Stimulated activated CD8-positive, alpha-beta memory T cell treated with anti-CD3 and anti-CD28 coated beads, Interleukin-7, amount 100 ng/mL, for 48 hours (primary cell): Measurements from ENCODE around the gene MAIP1.
A peak's percentile ranks its signal among the peaks of the same experiment; 100 is the strongest.

Experiments used
- DNase-seq, 2 donors: peaks; one replicate each; pipeline ENCODE4 v3.0.0-alpha.2; 2020; ENCODE audit warnings: low read depth in 1 of 2; ENCODE audit errors: extremely low read depth in 1 of 2

The MAIP1 gene

DNA sequence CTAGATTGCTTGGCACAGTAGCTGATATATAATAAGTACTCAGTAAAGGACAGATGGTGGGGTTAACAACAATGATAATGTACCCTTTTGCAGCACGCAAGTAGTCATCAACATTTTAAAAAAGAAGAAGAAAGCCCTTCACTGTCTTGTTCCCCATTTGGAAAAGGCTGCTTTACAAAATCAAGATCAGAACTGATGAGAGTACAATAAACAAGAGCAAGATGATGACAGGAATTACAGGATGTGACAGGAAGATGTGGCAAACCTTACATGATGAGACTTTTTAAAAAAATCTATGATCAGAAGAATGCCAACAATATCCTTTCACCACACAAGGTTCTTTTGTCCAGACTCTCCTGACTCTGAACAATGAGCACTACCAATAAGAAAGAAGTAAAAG, 9.2 kb upstream of the MAIP1 start:
- no peak for DNase-seq

GRCh38 chr2:199946836-199947235, 8.5 kb upstream of the MAIP1 start:
- no peak for DNase-seq

DNA sequence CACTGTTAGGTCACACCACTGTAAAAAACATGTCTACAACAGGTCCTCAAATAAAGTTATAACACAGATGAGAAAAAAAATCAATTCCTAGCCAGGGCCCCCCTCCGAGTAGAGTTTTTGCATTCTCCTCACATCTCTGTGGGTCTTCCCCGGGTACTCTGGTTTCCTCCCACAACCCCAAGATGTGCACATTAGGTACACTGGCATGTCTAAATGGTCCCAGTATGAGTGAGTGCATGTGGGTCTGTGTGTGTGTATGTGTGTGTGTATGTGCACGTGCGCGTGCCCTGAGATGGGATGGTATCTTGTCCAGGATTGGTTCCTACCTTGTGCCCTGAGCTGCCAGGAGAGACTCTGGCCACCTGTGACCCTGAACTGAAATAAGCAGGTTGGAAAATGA, 5.0 kb upstream of the MAIP1 start:
- no peak for DNase-seq

DNA sequence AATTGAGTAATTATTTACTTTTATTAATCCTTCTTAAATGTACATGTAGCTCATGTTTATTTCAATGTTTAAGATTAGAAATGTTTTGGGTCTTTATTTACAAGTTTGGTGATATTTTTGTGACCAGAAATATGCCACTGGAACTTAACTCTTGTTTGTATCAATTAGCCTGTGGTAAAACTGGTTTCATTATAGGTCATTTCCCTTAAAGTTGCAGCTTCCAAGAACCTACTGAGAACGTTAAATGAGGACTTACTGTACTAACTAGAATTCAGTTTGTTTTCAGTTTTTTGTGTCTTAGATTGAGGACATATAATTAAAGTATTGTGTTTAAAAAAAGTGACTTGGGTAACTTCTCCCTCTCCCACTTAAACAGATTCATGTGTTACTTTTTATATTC, 4.4 kb upstream of the MAIP1 start:
- no peak for DNase-seq

DNA sequence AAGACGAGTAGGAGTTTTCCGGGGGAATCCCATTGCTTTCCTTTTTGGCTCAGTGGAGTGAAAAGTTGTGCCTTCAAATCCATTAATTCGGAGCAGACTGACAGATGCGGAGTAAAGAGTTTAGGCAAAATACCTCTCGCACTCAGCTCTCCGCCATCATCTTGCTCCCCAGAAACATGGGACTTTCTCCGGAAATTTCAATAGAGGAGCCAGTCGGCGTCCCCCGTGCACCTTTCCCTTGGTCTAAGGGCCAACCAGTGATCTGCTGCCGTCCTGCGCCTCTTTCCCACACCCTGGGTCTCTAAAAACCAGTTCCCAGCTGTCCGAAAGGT, 409 bp upstream of the MAIP1 start:
- DNase-seq = no peak

- no peak for DNase-seq
Measured at GRCh38 chr2:199956062-199956380, 639 bp downstream of the MAIP1 start.

DNA sequence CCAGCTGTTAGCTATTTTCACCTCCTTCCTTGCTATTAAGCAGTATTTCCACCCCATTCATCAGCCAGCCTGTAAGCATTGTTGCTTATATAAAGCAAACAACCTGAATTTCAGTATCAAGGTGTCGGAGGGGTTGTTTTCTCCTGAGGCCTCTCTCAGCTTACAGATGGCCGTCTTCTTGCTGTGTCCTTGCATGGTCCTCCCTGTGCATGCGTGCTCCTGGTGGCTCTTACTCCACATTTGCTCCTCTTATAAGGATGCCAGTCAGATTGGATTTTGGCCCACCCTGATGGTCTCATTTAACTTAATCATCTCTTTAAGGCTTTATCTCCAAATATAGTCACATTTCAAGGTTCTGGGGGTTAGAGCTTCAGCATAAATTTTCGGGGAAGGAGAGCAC, 2.6 kb downstream of the MAIP1 start:
- no peak for DNase-seq

DNA sequence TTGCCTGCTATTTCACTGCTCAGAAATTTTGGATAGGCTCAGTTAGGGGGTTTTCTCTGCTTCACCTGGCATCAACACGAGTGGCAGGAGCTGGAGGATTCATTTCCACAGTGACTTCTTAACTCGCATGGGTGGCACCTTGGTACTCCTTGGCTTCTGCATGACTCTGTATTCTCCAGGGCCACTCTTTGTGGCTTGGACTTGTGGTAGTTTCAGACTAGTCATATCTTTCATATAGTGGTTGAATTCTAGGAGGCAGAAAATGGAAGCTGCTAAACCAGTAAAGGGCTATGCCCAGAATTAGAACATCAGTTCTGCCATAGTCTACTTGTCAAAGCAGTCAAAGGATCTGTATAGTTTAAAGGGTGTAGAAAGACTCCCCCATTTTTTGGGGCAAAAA, 6.8 kb downstream of the MAIP1 start:
- DNase-seq = no peak

GRCh38 chr2:199966405-199966804, 11.0 kb downstream of the MAIP1 start:
- DNase-seq = no peak

DNA sequence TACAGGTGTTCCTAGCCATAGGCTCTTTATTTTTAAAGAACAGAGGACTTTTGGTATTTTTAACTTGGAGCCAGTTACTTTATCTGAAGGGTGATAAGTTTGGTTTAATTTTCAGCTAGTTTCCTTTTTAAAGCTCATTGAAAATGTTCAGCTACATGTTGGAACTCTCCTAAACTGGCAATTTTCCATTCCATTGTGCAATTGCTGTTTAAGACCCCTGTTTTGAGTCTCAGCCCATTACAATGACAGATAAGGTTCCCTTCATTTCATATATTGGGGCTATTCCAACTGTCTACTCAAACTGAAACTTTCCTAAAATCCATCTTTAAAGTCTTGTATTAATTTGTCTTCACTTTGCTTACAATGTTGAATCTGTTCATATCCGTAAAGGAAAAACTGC, 11.6 kb downstream of the MAIP1 start:
- no peak for DNase-seq

GRCh38 chr2:199968126-199968525, 12.7 kb downstream of the MAIP1 start:
- no peak for DNase-seq

DNA sequence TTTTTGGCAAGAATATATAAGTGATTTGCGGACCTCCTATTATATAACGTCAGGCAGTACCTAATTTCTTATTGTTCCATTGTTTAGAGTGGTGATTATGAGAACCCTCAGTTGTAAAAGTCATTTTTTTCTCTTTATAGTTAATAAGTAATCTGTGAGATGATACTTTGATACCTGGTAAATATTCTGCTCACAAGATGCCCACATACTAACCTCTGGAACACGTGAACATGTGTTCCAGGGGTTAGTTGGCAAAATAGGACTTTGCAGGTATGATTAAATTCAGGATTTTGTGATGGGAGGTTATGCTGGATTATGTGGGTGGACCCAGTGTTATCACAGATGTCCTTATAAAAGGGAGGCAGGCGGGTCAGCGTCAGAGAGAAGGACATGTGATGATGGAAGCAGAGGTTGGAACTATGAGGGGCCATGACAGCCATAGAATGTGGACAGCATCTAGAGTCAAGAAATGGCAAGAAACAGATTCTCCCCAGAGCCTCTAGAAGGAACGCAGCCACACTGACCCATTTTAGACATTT, 16.8 kb downstream of the MAIP1 start:
- DNase-seq = no peak

DNA sequence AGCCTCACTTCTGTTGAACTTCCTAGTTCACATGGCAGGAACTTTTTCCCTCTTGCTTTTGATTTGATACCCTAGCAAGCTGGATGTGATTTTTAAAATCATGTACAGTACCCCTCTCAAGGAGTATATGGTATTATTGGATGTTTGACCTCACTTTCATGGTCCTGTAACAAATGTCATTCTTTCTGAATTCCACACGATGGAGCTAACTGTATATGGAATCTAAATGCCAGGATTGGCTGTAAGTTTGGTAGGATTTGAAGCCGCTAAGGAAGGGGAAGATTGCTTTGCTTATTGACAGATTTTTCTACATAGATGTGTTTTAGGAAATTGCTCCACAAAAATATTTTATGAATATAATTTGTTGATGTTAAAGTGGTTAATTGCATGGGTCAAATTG, 18.3 kb downstream of the MAIP1 start:
- DNase-seq = no peak

- DNase-seq = no peak
Measured at GRCh38 chr2:199975273-199975895, 20.0 kb downstream of the MAIP1 start.

DNA sequence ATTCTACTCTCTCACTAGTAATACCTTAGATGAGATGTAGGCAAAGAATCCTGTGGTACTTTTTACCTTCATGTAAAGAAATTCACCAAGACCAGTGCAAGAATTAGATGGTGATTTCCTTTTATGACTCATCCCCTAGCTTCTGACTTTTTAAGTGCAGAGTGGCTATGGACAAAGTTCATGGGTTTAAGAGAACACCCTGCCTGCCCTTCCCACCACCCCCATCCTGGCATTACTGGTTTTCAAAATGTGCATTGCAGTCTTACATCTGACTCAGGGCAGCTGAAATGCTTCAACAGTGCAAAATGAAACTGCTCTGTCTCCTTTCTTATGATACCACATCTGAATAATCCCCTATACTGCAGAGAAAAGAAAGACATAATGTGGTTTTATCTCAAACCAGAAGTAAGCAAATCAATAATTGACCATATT, 22.6 kb downstream of the MAIP1 start:
- DNase-seq = peak in 1 of 2 donors; percentile 34

DNA sequence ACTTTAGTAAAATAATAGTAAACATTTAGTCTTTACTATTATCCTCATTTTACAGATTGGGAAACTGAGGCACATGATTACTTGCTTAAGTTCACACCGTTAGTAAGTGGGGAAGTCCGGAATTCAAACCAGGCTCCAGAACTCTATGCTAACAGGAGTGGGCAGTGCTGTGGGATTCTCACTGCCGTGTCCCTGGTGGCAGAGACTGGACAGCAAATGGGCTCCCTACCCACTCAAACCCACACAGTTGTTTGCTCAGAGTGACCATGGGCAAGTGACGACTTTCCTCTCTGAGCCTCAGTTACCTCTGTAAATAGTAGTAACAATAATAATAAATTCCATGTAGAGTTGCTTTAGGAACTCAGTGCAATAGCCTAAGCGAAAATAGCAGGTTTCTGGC, 24.0 kb downstream of the MAIP1 start:
- DNase-seq = no peak

- peak; percentile 46 to 61 for DNase-seq
Measured at GRCh38 chr2:199979832-199980628, 24.6 kb downstream of the MAIP1 start.

GRCh38 chr2:199982126-199982843, 26.9 kb downstream of the MAIP1 start:
- no peak for DNase-seq

DNA sequence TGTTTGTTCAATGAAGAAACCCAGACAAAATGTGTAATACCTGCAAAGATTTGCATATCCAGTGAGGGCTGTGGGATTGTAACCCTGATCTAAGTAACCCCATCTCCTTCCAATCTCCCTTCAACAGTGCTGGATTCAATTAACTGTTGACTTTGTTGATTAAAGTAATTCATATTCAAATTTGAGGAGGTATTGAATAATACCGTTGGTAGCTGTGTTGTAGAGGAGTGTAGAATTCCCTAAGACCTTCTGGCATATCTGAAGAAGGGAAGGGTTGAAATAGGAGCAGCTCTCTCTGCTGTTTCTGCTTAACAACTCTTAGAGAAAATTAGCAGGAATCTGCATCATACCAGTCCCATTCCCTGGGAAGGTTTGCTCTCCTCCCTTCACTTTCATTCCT, 28.2 kb downstream of the MAIP1 start:
- DNase-seq = no peak

DNA sequence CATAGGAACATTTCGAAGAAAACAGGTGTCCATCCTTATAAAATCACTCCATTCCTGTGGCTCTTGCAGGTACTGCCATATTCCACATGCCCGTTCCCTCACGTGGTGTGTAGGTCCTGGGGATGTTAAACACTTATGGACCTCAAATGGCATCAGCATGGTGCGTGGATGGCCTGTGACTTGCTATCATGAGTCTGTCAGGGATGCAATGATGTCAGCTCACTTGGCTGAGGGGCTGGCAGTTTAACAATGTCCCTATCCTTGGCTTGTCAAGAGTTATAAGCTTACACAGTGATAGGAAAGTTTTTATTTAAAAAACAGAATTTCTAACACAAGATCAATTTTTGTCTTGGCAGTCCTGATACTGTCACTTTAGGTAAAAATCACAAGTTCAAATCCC, 28.8 kb downstream of the MAIP1 start:
- DNase-seq = no peak

- no peak for DNase-seq
Measured at GRCh38 chr2:199984755-199985154, 29.4 kb downstream of the MAIP1 start.

GRCh38 chr2:199985625-199986207, 30.3 kb downstream of the MAIP1 start:
- peak in 1 of 2 donors; percentile 45 for DNase-seq
